T-helper 2 cell (primary cell): ENCODE results near the gene DRAP1.

Experiments used
- DNase-seq, 5 experiments: peaks; one replicate each; pipeline versions ENCODE4 v3.0.0 to v3.0.0-alpha.2; 2012 to 2022

Gene DRAP1

DNA sequence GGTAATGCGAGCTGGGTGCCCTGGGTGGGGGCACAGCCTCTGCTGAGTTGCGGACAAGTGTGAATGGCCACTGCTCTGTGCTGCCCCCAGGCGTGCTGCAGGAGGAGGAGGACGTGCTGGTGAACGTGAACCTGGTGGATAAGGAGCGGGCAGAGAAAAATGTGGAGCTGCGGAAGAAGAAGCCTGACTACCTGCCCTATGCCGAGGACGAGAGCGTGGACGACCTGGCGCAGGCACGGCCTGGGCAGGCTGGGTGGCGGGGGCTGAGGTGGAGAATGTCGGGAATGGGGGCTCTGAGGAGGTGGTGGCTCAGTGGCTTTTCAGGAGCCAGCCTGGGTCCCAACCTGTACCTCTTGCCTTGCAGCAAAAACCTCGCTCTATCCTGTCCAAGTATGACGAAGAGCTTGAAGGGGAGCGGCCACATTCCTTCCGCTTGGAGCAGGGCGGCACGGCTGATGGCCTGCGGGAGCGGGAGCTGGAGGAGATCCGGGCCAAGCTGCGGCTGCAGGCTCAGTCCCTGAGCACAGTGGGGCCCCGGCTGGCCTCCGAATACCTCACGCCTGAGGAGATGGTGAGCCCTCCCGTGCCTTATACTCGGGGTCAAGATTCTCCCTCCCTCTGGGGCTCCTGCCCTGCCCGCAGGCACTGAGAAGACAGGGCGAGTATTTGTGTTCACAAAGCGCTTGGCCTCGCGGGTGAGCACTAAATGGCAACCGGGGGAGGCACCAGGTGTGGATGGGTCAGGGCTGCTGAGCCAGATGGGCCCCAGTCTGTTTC is 46.9 kb downstream of the DRAP1 start:
- DNase-seq: no peak

DNA sequence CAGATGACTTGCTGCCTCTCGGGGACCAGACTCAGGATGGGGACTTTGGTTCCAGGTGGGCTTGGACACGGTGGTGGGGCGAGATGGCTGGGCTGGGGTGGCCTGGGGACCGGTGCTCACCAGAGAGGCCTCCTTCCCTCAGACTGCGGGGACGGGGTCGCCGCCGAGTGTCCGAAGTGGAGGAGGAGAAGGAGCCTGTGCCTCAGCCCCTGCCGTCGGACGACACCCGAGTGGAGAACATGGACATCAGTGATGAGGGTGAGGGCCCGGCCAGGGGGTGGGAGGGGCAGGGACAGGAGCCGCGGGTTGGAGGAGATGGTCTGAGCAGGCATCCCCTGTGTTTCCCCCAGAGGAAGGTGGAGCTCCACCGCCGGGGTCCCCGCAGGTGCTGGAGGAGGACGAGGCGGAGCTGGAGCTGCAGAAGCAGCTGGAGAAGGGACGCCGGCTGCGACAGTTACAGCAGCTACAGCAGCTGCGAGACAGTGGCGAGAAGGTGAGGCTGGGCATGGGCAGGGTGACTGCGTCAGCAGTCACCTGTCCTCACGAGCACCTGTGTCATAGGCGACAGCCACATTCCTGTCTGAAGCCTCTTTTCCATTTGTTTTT is 48.2 kb downstream of the DRAP1 start:
- DNase-seq: no peak

DNA sequence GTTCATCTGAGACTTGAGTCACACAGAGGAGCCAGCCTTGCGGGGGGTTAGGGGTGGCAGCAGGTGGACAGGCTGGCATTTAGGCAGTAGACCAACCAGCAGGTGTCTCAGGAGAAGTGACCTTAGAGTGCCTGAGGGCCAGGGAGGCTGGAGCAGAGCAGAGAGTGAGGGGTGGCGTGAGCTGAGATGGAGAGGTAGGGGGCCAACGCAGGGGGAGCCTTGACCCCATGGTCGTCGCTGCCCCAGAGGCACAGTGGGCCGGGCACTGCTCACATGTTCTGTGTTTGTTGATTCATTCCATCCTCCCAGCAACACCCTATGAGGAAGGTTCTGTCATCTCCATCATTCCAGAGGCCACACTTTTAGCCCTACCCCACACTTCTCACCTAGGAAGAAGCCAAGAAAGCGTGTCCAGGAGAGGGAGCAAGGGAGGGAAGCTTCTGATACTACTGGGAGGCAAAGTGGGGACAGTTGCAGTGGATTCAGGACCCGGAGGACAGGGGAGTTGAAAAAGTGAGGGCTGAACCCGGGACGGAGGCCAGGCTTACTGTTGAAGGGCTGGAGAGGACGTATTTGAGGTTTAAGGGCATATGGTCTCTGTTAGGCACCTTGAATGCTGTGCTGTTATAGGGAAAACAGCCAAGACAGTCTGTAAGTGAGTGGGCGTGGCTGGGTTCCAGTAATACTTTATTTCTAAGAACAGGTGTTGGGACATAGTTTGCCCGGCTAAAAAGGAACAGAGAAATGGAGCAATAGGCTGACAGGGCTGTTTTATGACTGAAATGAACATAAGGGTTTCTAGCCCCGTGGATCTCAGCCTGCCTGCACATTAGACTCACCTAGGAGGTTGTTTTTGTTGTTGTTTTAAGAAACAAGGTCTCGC is 49.6 kb downstream of the DRAP1 start:
- no peak for DNase-seq
